Dendritic cell treated with granulocyte-macrophage colony-stimulating factor and Interleukin-4, amounts not matched to agents 40 ng/mL and 50 ng/mL, for 4 days (primary cell): Measurements from ENCODE around the gene SPPL3.
"Not testable (repeated sequence)": the region's sequence is repeated elsewhere in the genome, so short reads cannot be mapped to it uniquely, and the experiment has no call there.

Experiments
- H3K27ac Mint-ChIP-seq: one replicate; pipeline ENCODE4 v1.8.0; 2022; ENCODE audit warnings: mild to moderate bottlenecking, mixed read lengths
- H3K27me3 Mint-ChIP-seq: one replicate; pipeline ENCODE4 v1.8.0; 2022; ENCODE audit warnings: mild to moderate bottlenecking, mixed read lengths
- H3K36me3 Mint-ChIP-seq: one replicate; pipeline ENCODE4 v1.8.0; 2022; ENCODE audit warnings: low read depth, mixed read lengths
- H3K4me1 Mint-ChIP-seq: one replicate; pipeline ENCODE4 v1.8.0; 2022; ENCODE audit warnings: low read depth, mixed read lengths
- H3K4me3 Mint-ChIP-seq: one replicate; pipeline ENCODE4 v1.8.0; 2022; ENCODE audit warnings: mild to moderate bottlenecking, moderate library complexity, mixed read lengths
- H3K9me3 Mint-ChIP-seq: one replicate; pipeline ENCODE4 v1.8.0; 2022; ENCODE audit warnings: mixed read lengths
- intact Hi-C: fragments of 100-400 bp; cut with micrococcal nuclease; formaldehyde crosslinking; loops from one replicate; pipeline ENCODE4 v1.15.0; 2022

SPPL3 gene

DNA sequence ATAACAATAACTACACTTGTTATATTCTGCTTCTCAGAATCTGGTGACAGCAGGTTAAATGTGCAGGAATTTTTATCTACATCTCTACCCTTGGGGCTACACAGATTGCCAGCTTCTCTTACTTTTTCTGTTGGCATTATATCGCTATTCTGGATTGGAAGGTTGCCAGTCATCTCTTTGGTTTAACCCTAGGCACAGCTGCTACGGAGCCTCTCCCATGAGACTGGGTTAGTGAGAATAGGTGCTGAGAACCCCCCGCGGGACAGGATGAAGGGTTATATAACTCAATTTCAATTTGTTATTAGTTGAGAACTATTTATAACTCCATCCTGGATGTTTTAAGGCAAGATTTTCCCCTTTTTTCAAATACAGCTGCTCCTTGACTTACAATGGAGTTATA, 105.5 kb downstream of the SPPL3 start:
- Mint-ChIP-seq H3K4me3 (no peak overlapping the region), H3K9me3 (peaks cover 26% of the 10 kb centered on the region), H3K36me3 (peaks cover 34% of the 10 kb centered on the region), H3K4me1 (peaks cover 1% of the 10 kb centered on the region), H3K27me3 (no peaks in the 10 kb centered on the region), H3K27ac (no peak overlapping the region)
- intact Hi-C loops, result no loop called here

DNA sequence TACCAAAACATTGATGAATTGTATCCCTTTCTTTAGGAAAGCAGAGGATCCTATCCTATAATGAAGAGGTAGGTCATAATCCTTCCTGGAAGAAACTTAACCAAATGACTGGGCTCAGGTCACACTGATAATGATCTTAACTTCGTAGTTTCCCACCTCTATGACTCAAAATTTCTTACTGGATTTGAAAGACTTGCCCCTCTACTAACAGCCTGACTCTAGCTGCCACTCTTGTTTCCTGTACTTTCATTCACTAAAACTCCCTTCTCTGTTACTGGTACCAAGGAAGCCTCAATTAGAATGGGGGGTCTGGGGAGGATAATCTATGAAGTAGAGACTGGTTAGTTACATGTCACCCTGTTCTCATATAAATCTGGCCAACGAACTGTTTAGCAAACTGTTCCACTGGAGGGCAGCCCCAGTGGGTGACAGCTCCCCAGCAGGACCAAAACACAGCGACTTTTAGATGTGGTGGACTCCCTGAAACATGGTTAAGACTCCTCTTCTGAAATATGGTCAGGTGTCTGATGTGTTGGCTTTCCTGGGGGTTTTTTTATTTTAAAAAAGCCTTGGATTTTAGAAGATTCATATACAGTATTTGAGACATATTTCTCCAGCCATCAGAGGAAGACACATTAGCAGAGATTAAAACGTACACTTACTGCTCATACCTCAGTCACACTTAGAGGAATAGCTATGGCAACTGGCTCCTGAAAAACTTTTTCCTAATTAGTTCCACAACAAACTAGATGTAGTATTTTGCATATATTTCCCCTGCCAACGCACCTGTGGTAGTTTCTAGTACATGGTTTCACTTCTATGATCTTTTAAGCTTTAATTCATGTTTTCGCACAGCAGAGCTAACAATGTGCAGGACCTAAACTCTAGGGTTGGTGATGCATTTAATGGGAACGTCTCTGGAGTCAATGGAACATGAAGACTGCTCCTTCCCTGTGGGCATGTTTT, 106.2 kb downstream of the SPPL3 start:
- Mint-ChIP-seq H3K36me3 (peaks cover 34% of the 10 kb centered on the region), H3K27me3 (no peaks in the 10 kb centered on the region), H3K27ac (no peak overlapping the region), H3K4me1 (peaks cover 9% of the 10 kb centered on the region), H3K4me3 (no peak overlapping the region), H3K9me3 (peaks cover 26% of the 10 kb centered on the region)
- intact Hi-C loops, result no loop called here

DNA sequence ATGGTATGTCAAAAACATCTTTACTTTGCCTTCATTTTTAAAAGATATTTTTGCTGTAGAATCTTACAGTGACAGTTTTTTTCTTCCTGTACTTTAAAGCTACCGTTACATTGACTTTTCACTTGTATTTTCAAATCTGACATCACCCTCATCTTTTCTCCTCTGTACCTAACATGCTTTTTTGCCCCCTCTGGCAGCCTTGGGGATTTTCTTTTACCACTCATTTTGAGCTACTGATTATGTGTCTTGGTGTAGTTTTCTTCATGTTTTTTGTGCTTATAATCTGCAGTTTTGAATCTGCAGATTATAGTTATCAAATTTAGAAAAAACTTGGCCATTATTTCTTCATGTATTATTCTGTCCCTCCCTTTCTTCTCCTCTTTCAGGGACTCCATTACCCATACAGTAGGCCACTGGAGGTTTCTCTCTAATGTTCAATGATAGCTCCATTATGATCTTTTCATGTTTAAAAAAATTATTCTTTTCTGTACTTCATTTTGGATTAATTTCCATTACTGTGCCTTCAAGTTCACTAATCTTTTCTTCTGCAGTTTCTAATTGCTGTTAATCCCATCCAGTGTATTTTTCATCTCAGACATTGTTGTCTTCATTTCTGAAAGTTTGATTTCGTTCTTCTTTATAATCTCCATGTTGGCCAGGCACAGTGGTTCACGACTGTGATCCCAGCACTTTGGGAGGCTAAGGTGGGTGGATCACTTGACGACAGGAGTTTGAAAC, 108.5 kb downstream of the SPPL3 start:
- H3K36me3 Mint-ChIP-seq, result peaks cover 36% of the 10 kb centered on the region
- no peaks in the 10 kb centered on the region for H3K27me3 Mint-ChIP-seq
- intact Hi-C loops, result no loop called here
- H3K4me3 Mint-ChIP-seq, result no peak overlapping the region
- peaks cover 21% of the 10 kb centered on the region for H3K4me1 Mint-ChIP-seq
- H3K9me3 Mint-ChIP-seq, result peaks cover 26% of the 10 kb centered on the region
- no peak overlapping the region for H3K27ac Mint-ChIP-seq

DNA sequence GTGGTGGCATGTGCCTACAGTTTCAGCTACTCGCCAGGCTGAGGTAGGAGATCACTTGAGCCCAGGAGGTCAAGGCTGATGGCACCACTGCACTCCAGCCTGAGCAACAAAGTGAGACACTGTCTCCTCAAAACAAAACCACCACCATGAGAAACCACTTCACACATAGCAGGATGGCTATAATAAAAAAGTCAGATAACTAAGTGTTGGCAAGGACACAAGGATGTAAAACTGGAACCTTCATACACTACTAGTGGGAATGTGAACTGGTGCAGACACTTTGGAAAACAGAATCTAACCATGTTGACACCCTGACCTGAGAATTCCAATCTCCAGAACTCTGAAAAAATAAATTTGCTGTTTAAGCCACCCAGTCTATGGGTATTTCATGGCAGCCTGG, 110.8 kb downstream of the SPPL3 start:
- Mint-ChIP-seq H3K36me3 (peaks cover 56% of the 10 kb centered on the region), H3K9me3 (peaks cover 26% of the 10 kb centered on the region), H3K4me1 (peaks cover 21% of the 10 kb centered on the region), H3K4me3 (no peak overlapping the region), H3K27me3 (no peaks in the 10 kb centered on the region), H3K27ac (no peak overlapping the region)
- intact Hi-C loops, result no loop called here

DNA sequence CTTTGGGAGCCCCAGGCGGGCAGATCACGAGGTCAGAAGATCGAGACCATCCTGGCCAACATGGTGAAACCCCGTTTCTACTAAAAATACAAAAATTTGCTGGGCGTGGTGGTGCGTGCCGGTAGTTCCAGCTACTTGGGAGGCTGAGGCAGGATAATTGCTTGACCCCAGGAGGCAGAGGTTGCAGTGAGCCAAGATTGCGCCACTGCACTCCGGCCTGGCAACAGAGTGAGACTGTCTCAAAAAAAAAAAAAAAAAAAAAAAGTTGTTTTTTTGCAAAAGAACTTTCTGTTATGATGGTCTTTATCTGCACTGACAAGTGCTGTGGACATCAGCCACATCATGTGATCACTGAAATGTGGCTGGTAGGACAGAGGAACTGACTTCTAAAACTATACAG, 111.7 kb downstream of the SPPL3 start:
- intact Hi-C loops, H3K4me3 Mint-ChIP-seq, H3K27me3 Mint-ChIP-seq: not testable (repeated sequence)
- peaks cover 21% of the 10 kb centered on the region for H3K4me1 Mint-ChIP-seq
- H3K27ac Mint-ChIP-seq, result peak overlapping the region; percentile 31
- peaks cover 24% of the 10 kb centered on the region for H3K9me3 Mint-ChIP-seq
- peaks cover 54% of the 10 kb centered on the region for H3K36me3 Mint-ChIP-seq

DNA sequence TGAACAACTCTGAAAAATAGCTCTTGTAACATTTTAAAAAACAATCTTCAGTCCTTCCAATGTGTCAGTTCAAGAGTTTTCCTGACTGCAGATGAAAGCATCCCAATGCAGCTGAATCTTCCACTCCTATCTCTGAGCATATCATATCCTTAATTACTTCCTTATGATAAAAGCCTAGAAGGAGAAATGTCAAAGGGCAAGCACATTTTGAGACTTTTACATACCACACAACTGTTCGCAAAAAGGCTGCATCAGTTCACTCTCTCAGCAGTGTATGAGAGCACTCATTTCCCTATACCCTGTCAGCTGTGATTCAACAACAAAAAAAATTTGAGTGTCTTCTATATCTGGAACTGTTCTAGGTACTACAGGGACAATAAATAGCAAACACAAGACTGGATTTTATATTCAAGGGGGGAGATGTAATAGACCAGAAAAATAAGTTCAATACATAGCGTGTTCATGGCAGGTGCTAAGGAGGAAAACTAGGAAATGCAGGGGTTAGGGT, 112.4 kb downstream of the SPPL3 start:
- Mint-ChIP-seq H3K4me3 (no peak overlapping the region), H3K27ac (peak overlapping the region; percentile 31), H3K36me3 (peaks cover 50% of the 10 kb centered on the region), H3K4me1 (peaks cover 21% of the 10 kb centered on the region), H3K27me3 (no peaks in the 10 kb centered on the region), H3K9me3 (peaks cover 17% of the 10 kb centered on the region)
- intact Hi-C loops, result no loop called here

DNA sequence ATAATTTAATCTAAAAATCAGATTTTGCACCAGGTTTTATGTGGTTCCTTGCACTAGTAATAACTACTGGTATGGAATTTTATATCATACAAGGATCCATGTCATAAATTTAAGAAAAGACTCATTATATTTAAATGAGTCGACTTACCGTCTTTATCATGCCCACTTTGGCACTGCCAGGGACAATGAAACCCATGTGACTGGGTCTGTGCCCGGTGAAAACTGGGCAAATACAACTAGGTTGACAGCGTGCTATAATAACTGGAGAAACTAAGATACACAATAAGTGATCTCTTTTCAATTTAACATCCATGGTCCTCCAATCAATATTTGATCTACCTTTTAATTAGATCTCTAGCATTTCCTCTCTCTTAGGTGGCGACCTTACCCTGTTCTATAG, 114.0 kb downstream of the SPPL3 start:
- no peak overlapping the region for H3K4me3 Mint-ChIP-seq
- peaks cover under 1% of the 10 kb centered on the region for H3K9me3 Mint-ChIP-seq
- H3K27ac Mint-ChIP-seq, result no peak overlapping the region
- H3K27me3 Mint-ChIP-seq, result no peaks in the 10 kb centered on the region
- H3K36me3 Mint-ChIP-seq, result peaks cover 34% of the 10 kb centered on the region
- intact Hi-C loops, result no loop called here
- peaks cover 21% of the 10 kb centered on the region for H3K4me1 Mint-ChIP-seq

DNA sequence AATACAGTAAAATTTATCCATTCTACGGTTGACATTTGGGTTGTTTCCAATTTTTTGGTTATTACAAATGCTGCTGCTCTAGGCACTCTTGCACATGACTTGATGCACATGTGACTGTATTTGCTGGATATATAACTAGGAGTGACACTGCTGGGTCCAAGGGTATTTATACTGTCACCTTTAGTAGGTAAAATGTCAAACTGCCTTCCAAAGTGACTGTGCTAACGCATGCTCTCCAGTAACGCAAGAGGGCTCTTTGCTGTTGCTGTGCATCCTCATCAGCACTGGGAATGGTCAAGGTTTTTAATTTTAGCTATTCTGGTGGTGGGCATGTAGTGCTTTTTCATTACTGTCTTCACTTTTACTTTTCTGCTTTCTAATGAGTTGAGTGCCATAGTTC, 116.3 kb downstream of the SPPL3 start:
- H3K4me1 Mint-ChIP-seq, result peaks cover 11% of the 10 kb centered on the region
- no peak overlapping the region for H3K4me3 Mint-ChIP-seq
- no peaks in the 10 kb centered on the region for H3K9me3 Mint-ChIP-seq
- intact Hi-C loops, result no loop called here
- H3K36me3 Mint-ChIP-seq, result peaks cover 52% of the 10 kb centered on the region
- H3K27me3 Mint-ChIP-seq, result no peaks in the 10 kb centered on the region
- no peak overlapping the region for H3K27ac Mint-ChIP-seq

DNA sequence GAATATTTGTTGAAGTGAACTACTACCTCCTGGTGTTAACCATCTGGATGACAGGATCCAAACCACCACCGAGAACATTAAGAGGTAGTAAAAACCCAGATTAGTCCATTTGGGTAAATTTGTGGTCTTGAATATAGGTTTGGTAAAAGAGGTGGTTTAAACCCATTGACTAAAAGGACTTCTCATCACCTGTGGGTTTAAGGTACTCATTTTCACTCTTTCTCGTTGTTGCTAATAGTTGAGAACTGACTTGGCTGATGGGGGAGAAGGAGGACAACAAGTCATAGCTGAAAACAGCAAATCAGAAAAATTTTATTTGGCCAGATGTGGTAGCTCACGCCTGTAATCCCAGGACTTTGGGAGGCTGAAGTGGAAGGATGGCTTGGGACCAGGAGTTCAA, 119.4 kb downstream of the SPPL3 start:
- H3K36me3 Mint-ChIP-seq, result peaks cover 72% of the 10 kb centered on the region
- no peaks in the 10 kb centered on the region for H3K9me3 Mint-ChIP-seq
- no peaks in the 10 kb centered on the region for H3K4me1 Mint-ChIP-seq
- no peak overlapping the region for H3K4me3 Mint-ChIP-seq
- intact Hi-C loops, result no loop called here
- no peaks in the 10 kb centered on the region for H3K27me3 Mint-ChIP-seq
- no peak overlapping the region for H3K27ac Mint-ChIP-seq

DNA sequence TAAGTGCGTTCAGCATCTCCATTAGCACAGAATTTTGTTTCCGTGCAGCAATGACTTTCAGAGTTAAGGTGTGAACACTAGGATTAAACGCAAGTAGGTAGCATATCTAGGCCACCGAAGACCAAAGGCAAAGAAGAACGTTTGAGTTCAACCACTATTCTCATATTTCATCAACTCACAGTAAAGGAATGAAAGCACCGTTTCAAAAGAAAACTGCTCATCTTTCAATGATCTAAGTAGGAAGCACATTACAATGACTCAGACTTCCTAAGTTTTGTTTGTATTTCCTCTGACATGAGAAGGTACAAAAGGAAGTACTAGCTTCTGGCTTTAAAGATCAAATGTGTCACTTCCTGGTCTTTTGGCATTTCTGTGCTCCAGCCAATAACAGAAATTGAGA, 121.0 kb downstream of the SPPL3 start:
- Mint-ChIP-seq H3K9me3 (no peaks in the 10 kb centered on the region), H3K27ac (no peak overlapping the region), H3K4me3 (no peak overlapping the region), H3K27me3 (no peaks in the 10 kb centered on the region), H3K4me1 (no peaks in the 10 kb centered on the region), H3K36me3 (peaks cover 74% of the 10 kb centered on the region)
- intact Hi-C loops, result no loop called here

DNA sequence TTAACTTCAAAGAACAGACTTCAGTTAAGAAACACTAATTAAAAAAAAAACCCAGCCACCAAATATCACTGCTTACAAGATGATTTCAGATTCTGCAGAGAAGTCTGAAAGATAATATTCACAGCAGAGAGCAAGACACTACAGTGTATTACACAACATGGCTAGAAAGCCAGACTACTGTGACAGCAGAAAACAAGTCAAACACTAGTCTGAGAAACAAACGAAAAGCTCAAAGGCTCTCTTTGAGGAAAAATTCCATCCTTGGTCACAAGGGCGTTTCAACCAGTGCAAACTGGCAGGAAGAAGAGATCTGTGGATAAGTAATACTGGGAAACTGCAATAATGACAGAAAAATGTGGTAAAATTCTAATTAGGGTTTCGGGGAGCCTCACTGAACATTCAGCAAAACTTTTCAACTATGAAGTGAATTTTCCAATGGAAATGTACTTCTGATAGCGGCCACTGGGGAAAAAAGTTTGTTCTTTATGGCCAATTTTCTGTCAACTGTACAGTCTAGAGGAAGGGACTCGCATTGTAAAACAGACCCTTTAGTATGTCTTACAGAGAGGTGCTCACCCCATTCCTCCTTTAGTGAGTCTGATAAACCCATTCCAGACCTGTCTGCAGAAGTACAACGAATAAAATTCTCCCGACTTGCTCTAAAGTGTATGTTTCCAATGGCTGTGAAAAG, 128.2 kb downstream of the SPPL3 start:
- Mint-ChIP-seq H3K36me3 (peaks cover 77% of the 10 kb centered on the region), H3K9me3 (no peaks in the 10 kb centered on the region), H3K4me1 (no peaks in the 10 kb centered on the region), H3K4me3 (no peak overlapping the region), H3K27me3 (no peaks in the 10 kb centered on the region), H3K27ac (no peak overlapping the region)
- intact Hi-C loops, result no loop called here

DNA sequence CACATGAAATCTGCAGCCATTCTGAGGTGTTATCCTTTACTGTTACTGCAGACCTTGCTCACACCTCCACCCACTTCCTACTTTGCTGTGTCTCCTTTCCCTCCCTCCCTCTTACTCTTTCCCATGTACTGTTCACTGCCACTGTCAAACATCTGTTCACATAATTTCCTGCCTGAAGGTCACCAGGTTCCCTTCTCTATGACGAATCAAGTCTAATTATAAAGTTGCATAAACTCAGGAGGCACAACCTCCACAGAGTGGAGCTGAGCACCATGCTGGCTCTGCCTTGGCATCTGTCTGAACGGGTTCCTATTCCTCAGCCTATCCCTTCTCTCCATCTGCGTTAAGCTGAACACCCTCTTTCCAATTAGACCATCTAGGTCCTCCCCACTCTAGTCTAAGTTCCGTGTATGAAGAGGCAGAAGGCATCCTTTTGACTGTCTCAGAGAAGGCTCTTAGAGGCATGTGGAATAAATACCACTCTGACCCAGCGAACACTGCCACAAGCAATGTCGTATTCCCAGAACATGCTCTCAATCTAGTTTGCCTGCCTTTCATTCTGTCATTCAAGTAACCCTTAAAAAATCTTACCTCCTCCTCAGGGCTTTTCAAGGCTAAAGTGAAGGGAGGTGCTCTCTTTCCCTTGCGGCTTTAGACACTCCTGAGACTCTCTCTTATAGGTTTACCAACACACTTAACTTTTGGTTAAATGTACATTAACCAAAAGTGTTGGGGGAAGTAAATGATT, 129.8 kb downstream of the SPPL3 start:
- Mint-ChIP-seq H3K4me1 (no peaks in the 10 kb centered on the region), H3K27ac (no peak overlapping the region), H3K9me3 (no peaks in the 10 kb centered on the region), H3K36me3 (peaks cover 77% of the 10 kb centered on the region), H3K4me3 (no peak overlapping the region), H3K27me3 (no peaks in the 10 kb centered on the region)
- intact Hi-C loops, result no loop called here

DNA sequence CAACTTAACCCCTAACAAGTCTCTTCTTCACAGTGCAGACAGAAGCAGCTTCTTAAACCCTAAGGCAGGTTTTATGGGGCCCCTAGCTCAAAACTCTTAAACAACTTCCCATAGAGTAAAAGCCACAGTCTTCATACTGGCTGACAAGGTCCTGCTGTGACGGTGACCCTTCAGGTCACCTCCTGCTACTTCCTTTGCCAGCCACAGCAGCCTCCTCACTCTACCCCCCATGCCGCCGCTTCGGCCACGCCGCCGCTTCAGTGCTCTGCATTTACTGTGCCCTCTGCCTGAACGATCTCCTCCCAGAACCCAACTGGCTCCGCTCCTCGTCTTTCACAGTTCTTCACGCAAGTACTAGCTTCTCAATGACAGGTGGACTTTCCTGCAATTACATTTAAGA, 133.1 kb downstream of the SPPL3 start:
- Mint-ChIP-seq H3K9me3 (no peaks in the 10 kb centered on the region), H3K27me3 (no peaks in the 10 kb centered on the region), H3K27ac (no peak overlapping the region), H3K4me1 (no peaks in the 10 kb centered on the region), H3K4me3 (no peak overlapping the region), H3K36me3 (peaks cover 88% of the 10 kb centered on the region)
- intact Hi-C loops, result no loop called here
